Stimulated activated CD8-positive, alpha-beta memory T cell treated with anti-CD3 and anti-CD28 coated beads, Interleukin-7, amount 100 ng/mL, for 4 hours (primary cell): ENCODE data around the gene SDR39U1.

ENCODE experiments used
- DNase-seq, 2 donors: peaks; one replicate each; pipeline ENCODE4 v3.0.0-alpha.2; 2020; ENCODE audit warnings: low read depth in 2 of 2

Gene SDR39U1

GRCh38 chr14:24411443-24412389, 30.9 kb downstream of the SDR39U1 start:
- no peak for DNase-seq

GRCh38 chr14:24409956-24410355, 32.6 kb downstream of the SDR39U1 start:
- no peak for DNase-seq

- no peak for DNase-seq
Observed at GRCh38 chr14:24409192-24409591, 33.4 kb downstream of the SDR39U1 start.

- no peak for DNase-seq
Observed at GRCh38 chr14:24408764-24409163, 33.8 kb downstream of the SDR39U1 start.

GRCh38 chr14:24407608-24408325, 34.8 kb downstream of the SDR39U1 start:
- no peak for DNase-seq

GRCh38 chr14:24406416-24406815, 36.2 kb downstream of the SDR39U1 start:
- no peak for DNase-seq

GRCh38 chr14:24404814-24405213, 37.8 kb downstream of the SDR39U1 start:
- DNase-seq = no peak

GRCh38 chr14:24403294-24403998, 39.1 kb downstream of the SDR39U1 start:
- no peak for DNase-seq

- no peak for DNase-seq
Observed at GRCh38 chr14:24401810-24402702, 40.5 kb downstream of the SDR39U1 start.

GRCh38 chr14:24399999-24400718, 42.4 kb downstream of the SDR39U1 start:
- DNase-seq = no peak

GRCh38 chr14:24399447-24399822, 43.1 kb downstream of the SDR39U1 start:
- no peak for DNase-seq

GRCh38 chr14:24398653-24399446, 43.7 kb downstream of the SDR39U1 start, which contains the start of gene NYNRIN:
Gene NYNRIN, plus strand, starts transcription at chr14:24399003. Its CDS starts 244 bp downstream, at chr14:24399247.
- DNase-seq = peak in 1 of 2 donors; percentile 7

GRCh38 chr14:24398293-24398652, 44.3 kb downstream of the SDR39U1 start:
- no peak for DNase-seq

GRCh38 chr14:24397639-24398292, 44.8 kb downstream of the SDR39U1 start:
- no peak for DNase-seq

- no peak for DNase-seq
Observed at GRCh38 chr14:24395609-24396582, 46.7 kb downstream of the SDR39U1 start.

GRCh38 chr14:24394275-24394674, 48.3 kb downstream of the SDR39U1 start:
- DNase-seq = no peak

- no peak for DNase-seq
Observed at GRCh38 chr14:24392325-24393091, 50.1 kb downstream of the SDR39U1 start.
